Neuronal stem cell (in vitro differentiated cells): ENCODE data around the gene VAT1.
A peak's percentile ranks its signal among the peaks of the same experiment; 100 is the strongest.

Experiments
- DNase-seq: peaks from one replicate; pipeline ENCODE4 v3.0.0-alpha.2; 2013; ENCODE audit warnings: low spot score
- H2AFZ ChIP-seq: one replicate; pipeline ENCODE4 v1.6.1; 2013; ENCODE audit warnings: mild to moderate bottlenecking, low read length, inconsistent platforms
- H2AK5ac ChIP-seq: 2 replicates; pipeline ENCODE4 v1.6.1; 2013; ENCODE audit warnings: low read depth, mild to moderate bottlenecking, inconsistent platforms, low read length, moderate library complexity, mixed read lengths
- H2BK120ac ChIP-seq: 2 replicates; pipeline ENCODE4 v1.6.1; 2013; ENCODE audit warnings: low read depth, mild to moderate bottlenecking, inconsistent platforms, low read length, moderate library complexity, mixed read lengths
- H2BK12ac ChIP-seq: one replicate; pipeline ENCODE4 v1.6.1; 2013; ENCODE audit warnings: low read length, inconsistent platforms
- H2BK15ac ChIP-seq: 2 replicates; pipeline ENCODE4 v1.6.1; 2013; ENCODE audit warnings: mild to moderate bottlenecking, low read length, inconsistent platforms, mixed read lengths
- H2BK5ac ChIP-seq: one replicate; pipeline ENCODE4 v1.6.1; 2013; ENCODE audit warnings: inconsistent platforms, mild to moderate bottlenecking, low read length, moderate library complexity
- H3K14ac ChIP-seq: one replicate; pipeline ENCODE4 v1.6.1; 2013; ENCODE audit warnings: low read length, inconsistent platforms
- H3K18ac ChIP-seq: 2 replicates; pipeline ENCODE4 v1.6.1; 2013; ENCODE audit warnings: low read length, inconsistent platforms
- H3K23ac ChIP-seq: 2 replicates; pipeline ENCODE4 v1.6.1; 2013; ENCODE audit warnings: low read depth, mild to moderate bottlenecking, mixed read lengths, low read length, inconsistent platforms; ENCODE audit not compliant: poor library complexity
- H3K27ac ChIP-seq: replicated peaks from 3 replicates; pipeline ENCODE4 v1.5.1; 2013; ENCODE audit warnings: low read length, inconsistent platforms
- H3K27me3 ChIP-seq, 3 experiments: 2 replicates each; pipeline ENCODE4 v1.6.1; 2013; ENCODE audit warnings: low read length in 3 of 3, mild to moderate bottlenecking in 2 of 3, inconsistent platforms in 1 of 3, low read depth in 1 of 3, mixed read lengths in 1 of 3, moderate library complexity in 1 of 3; ENCODE audit not compliant: control insufficient read depth in 3 of 3, insufficient read depth in 3 of 3
- H3K36me3 ChIP-seq, 2 donors: replicated peaks in 1 of 2; 2 replicates each; pipeline ENCODE4 v1.6.1; 2013; ENCODE audit warnings: low read length in 2 of 2; ENCODE audit not compliant: control insufficient read depth in 2 of 2, insufficient read depth in 2 of 2
- H3K4ac ChIP-seq: 2 replicates; pipeline ENCODE4 v1.6.1; 2013; ENCODE audit warnings: inconsistent platforms, mild to moderate bottlenecking, low read length, moderate library complexity
- H3K4me1 ChIP-seq, 2 donors: 1 replicate in 1 of 2; 2 replicates in 1 of 2; pipeline ENCODE4 v1.6.1; 2013; ENCODE audit warnings: low read length in 2 of 2, low read depth in 1 of 2; ENCODE audit not compliant: control insufficient read depth in 2 of 2, insufficient read depth in 1 of 2
- H3K4me2 ChIP-seq: one replicate; pipeline ENCODE4 v1.6.1; 2013; ENCODE audit warnings: mild to moderate bottlenecking, low read length, inconsistent platforms; ENCODE audit not compliant: insufficient read depth, poor library complexity, severe bottlenecking
- H3K4me3 ChIP-seq, 2 donors: 2 replicates each; pipeline ENCODE4 v1.5.1; 2013; ENCODE audit warnings: low read length in 2 of 2, mild to moderate bottlenecking in 2 of 2, inconsistent platforms in 1 of 2, moderate library complexity in 1 of 2
- H3K79me1 ChIP-seq: one replicate; pipeline ENCODE4 v1.6.1; 2013; ENCODE audit warnings: low read depth, mild to moderate bottlenecking, inconsistent platforms, low read length, moderate library complexity
- H3K9ac ChIP-seq: one replicate; pipeline ENCODE4 v1.6.1; 2013; ENCODE audit warnings: mild to moderate bottlenecking, low read depth, low read length, inconsistent platforms; ENCODE audit not compliant: poor library complexity
- H3K9me3 ChIP-seq, 2 donors: replicated peaks in 1 of 2; 2 replicates each; pipeline versions ENCODE3 to v1.6.1; 2013; ENCODE audit warnings: low read length in 2 of 2, mild to moderate bottlenecking in 2 of 2, inconsistent platforms in 1 of 2, low read depth in 1 of 2, mixed read lengths in 1 of 2, moderate library complexity in 1 of 2; ENCODE audit not compliant: control insufficient read depth in 2 of 2, insufficient read depth in 1 of 2
- H4K8ac ChIP-seq: one replicate; pipeline ENCODE4 v1.6.1; 2013; ENCODE audit warnings: low read depth, mild to moderate bottlenecking, inconsistent platforms, low read length, moderate library complexity
- H4K91ac ChIP-seq: one replicate; pipeline ENCODE4 v1.6.1; 2013; ENCODE audit warnings: low read length, low read depth, mild to moderate bottlenecking, inconsistent platforms; ENCODE audit not compliant: poor library complexity
- WGBS, 2 donors: extraction: QIAGEN DNeasy Blood & Tissue Kit; methylation state at CpG; one replicate each; pipeline ENCODE4 v1.1.7; 2013; ENCODE audit warnings: missing lambda C conversion rate in 2 of 2, mixed read lengths in 1 of 2; ENCODE audit not compliant: insufficient read length in 2 of 2, insufficient replicate concordance in 1 of 2; ENCODE audit errors: extremely low coverage in 2 of 2; 5-methylcytosine and 5-hydroxymethylcytosine counted together

VAT1 gene

GRCh38 chr17:43027091-43028032 lies 5.2 kb upstream of the VAT1 start:
- Histone ChIP-seq H2BK12ac (no peak overlapping the region), H3K18ac (peak overlapping the region; percentile 40), H3K9ac (peak overlapping the region; percentile 32), H3K4me3 (peak overlapping the region in 1 of 2 donors; percentile 50), H3K27me3 (no peaks in the 10 kb centered on the region), H4K8ac (no peak overlapping the region), H3K9me3 (peaks cover 0 to 1% of the 10 kb centered on the region in 2 donors), H3K27ac (no peak overlapping the region), H3K4me1 (peaks cover 16 to 21% of the 10 kb centered on the region in 2 donors), H3K14ac (no peak overlapping the region), H2BK15ac (peak overlapping the region; percentile 46), H2BK120ac (no peak overlapping the region), H3K36me3 (peaks cover 0 to 12% of the 10 kb centered on the region in 2 donors), H3K4ac (no peak overlapping the region), H3K4me2 (no peak overlapping the region), H2AK5ac (peak overlapping the region; percentile 91), H2AFZ (no peak overlapping the region), H2BK5ac (peak overlapping the region; percentile 56), H3K23ac (no peak overlapping the region), H3K79me1 (no peaks in the 10 kb centered on the region), H4K91ac (no peak overlapping the region)
- no CpG with 5 or more reads among the region's 9 CpGs for WGBS, 2 donors
- no peak for DNase-seq

- Histone ChIP-seq H3K36me3 (peaks cover 0 to 12% of the 10 kb centered on the region in 2 donors), H4K8ac (no peak overlapping the region), H3K4me2 (no peak overlapping the region), H2AK5ac (no peak overlapping the region), H3K18ac (no peak overlapping the region), H2BK5ac (peak overlapping the region; percentile 56), H2BK12ac (no peak overlapping the region), H3K27me3 (no peaks in the 10 kb centered on the region), H4K91ac (no peak overlapping the region), H3K23ac (no peak overlapping the region), H3K9ac (no peak overlapping the region), H3K9me3 (peaks cover 0 to 1% of the 10 kb centered on the region in 2 donors), H3K4me1 (peaks cover 18 to 19% of the 10 kb centered on the region in 2 donors), H2BK120ac (no peak overlapping the region), H3K27ac (no peak overlapping the region), H2AFZ (no peak overlapping the region), H3K79me1 (no peaks in the 10 kb centered on the region), H3K4ac (no peak overlapping the region), H2BK15ac (no peak overlapping the region), H3K14ac (no peak overlapping the region), H3K4me3 (no peak overlapping the region)
- WGBS, 2 donors = no CpG with 5 or more reads among the region's 5 CpGs
- no peak for DNase-seq
Observed at GRCh38 chr17:43026595-43026994, 4.4 kb upstream of the VAT1 start.

GRCh38 chr17:43025766-43026537 lies 3.8 kb upstream of the VAT1 start:
- no peak overlapping the region for H3K27ac ChIP-seq
- peaks cover 19 to 23% of the 10 kb centered on the region in 2 donors for H3K4me1 ChIP-seq
- H3K4ac ChIP-seq = no peak overlapping the region
- peaks cover 0 to 12% of the 10 kb centered on the region in 2 donors for H3K36me3 ChIP-seq
- no CpG with 5 or more reads among the region's 16 CpGs for WGBS, 2 donors
- H3K23ac ChIP-seq = no peak overlapping the region
- no peak overlapping the region for H2BK12ac ChIP-seq
- peak overlapping the region; percentile 96 for H2BK5ac ChIP-seq
- no peak overlapping the region for H2BK120ac ChIP-seq
- no peak overlapping the region for H4K8ac ChIP-seq
- peaks cover 0 to 1% of the 10 kb centered on the region in 2 donors for H3K9me3 ChIP-seq
- peak overlapping the region; percentile 53 for H2BK15ac ChIP-seq
- peak overlapping the region; percentile 97 for H3K18ac ChIP-seq
- H3K27me3 ChIP-seq = no peaks in the 10 kb centered on the region
- H4K91ac ChIP-seq = no peak overlapping the region
- no peak overlapping the region for H3K14ac ChIP-seq
- peak overlapping the region; percentile 57 for H3K4me2 ChIP-seq
- no peak for DNase-seq
- H3K9ac ChIP-seq = peak overlapping the region; percentile 95
- peak overlapping the region; percentile 95 for H2AK5ac ChIP-seq
- peak overlapping the region; percentile 57 to 93 for H3K4me3 ChIP-seq
- H2AFZ ChIP-seq = peak overlapping the region; percentile 91
- H3K79me1 ChIP-seq = peaks cover 3% of the 10 kb centered on the region
